Ovary (tissue), 3 donors: Measurements from ENCODE around the gene TRAPPC3.

Experiments used
- EP300 ChIP-seq: sonication (generic); formaldehyde crosslinking; IDR thresholded peaks from one replicate; pipeline ENCODE4 v1.6.1; 2017; ENCODE audit warnings: antibody characterized with exemption
- POLR2A ChIP-seq: fragments of 450-650 bp; IDR thresholded peaks from one replicate; pipeline ENCODE4 v1.6.1; 2017; ENCODE audit warnings: antibody characterized with exemption, mild to moderate bottlenecking, moderate library complexity
- TF ChIP-seq, protein P1 (sequence below), 3 donors: fragments of 450-650 bp in 2 of 3; fragments of 200-600 bp in 1 of 3; IDR thresholded peaks; one replicate each; pipeline versions ENCODE4 v1.5.1 to v1.8.0; 2016 to 2022; ENCODE audit warnings: antibody characterized with exemption in 3 of 3, mild to moderate bottlenecking in 1 of 3
- donor health status: DM: no; HTN: no; CAD: no.

DNA sequence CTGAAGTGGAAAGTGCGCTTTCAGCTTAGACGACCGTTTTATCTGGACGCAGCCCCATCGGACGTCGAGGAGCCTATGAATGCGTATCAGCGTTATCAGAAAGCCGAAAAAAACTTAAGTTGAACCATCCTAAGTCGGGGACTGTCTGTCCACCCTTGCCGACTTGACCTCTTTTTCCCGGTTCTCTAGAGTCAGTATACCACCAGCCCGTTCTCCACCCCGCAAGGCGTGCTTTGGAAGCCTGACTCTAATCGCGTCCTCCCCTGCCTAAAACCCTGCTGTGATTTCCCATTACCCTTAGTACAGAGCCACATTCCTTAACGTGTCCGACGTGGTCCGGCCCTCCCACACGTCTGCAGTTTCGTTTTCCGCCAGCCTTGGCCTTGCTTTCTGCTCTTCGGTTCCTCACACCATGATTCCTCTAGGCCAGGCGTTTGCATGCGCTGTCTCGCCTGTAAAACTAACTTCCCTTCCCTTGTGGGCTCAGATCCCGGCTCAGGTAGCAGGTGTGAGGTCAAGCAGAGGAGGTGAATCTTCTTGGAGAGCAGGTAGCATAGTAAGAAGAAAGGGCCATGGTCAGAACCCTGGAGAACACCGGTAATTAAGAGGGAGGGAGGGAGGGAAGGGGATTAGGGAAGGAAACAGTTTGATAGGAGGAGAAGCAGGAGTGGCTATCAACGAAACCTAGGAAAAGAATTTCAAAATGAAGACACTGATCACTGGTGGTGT, 59.7 kb downstream of the TRAPPC3 start:
- TF ChIP-seq POLR2A (no peak), EP300 (no peak)
- TF ChIP-seq, protein P1, sequence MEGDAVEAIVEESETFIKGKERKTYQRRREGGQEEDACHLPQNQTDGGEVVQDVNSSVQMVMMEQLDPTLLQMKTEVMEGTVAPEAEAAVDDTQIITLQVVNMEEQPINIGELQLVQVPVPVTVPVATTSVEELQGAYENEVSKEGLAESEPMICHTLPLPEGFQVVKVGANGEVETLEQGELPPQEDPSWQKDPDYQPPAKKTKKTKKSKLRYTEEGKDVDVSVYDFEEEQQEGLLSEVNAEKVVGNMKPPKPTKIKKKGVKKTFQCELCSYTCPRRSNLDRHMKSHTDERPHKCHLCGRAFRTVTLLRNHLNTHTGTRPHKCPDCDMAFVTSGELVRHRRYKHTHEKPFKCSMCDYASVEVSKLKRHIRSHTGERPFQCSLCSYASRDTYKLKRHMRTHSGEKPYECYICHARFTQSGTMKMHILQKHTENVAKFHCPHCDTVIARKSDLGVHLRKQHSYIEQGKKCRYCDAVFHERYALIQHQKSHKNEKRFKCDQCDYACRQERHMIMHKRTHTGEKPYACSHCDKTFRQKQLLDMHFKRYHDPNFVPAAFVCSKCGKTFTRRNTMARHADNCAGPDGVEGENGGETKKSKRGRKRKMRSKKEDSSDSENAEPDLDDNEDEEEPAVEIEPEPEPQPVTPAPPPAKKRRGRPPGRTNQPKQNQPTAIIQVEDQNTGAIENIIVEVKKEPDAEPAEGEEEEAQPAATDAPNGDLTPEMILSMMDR (IDR thresholded peaks at IDR 0.05) = no peak
